SKM-1 (cell line): ENCODE measurements around the gene GABRR3.

Source experiments
- DNase-seq: peaks from one replicate; lab custom pipeline; 2025; ENCODE audit not compliant: unreplicated experiment; lab: John Stamatoyannopoulos, UW

GABRR3 gene

GRCh38 chr3:97958796-97959195 lies 76.3 kb downstream of the GABRR3 start:
- DNase-seq: no peak

- DNase-seq: no peak
These were observed 76.7 kb downstream of the GABRR3 start for GRCh38 chr3:97958396-97958795.

GRCh38 chr3:97957617-97958311 lies 77.4 kb downstream of the GABRR3 start:
- no peak for DNase-seq

- DNase-seq: no peak
These were observed 79.1 kb downstream of the GABRR3 start for GRCh38 chr3:97956051-97956450.

GRCh38 chr3:97954228-97954827 lies 80.8 kb downstream of the GABRR3 start:
- DNase-seq: no peak

- no peak for DNase-seq
These were observed 82.2 kb downstream of the GABRR3 start for GRCh38 chr3:97952872-97953271.

- DNase-seq: no peak
These were observed 82.8 kb downstream of the GABRR3 start for GRCh38 chr3:97952280-97952679.

- no peak for DNase-seq
These were observed 84.8 kb downstream of the GABRR3 start for GRCh38 chr3:97950360-97950759.

GRCh38 chr3:97949743-97950142 lies 85.4 kb downstream of the GABRR3 start:
- no peak for DNase-seq

- no peak for DNase-seq
These were observed 86.0 kb downstream of the GABRR3 start for GRCh38 chr3:97949110-97949485.

GRCh38 chr3:97948351-97949109 lies 86.6 kb downstream of the GABRR3 start:
- no peak for DNase-seq

- DNase-seq: no peak
These were observed 92.1 kb downstream of the GABRR3 start for GRCh38 chr3:97942801-97943546.

GRCh38 chr3:97940034-97940433 lies 95.1 kb downstream of the GABRR3 start:
- DNase-seq: no peak

GRCh38 chr3:97939401-97939800 lies 95.7 kb downstream of the GABRR3 start:
- no peak for DNase-seq

GRCh38 chr3:97938444-97938843 lies 96.7 kb downstream of the GABRR3 start:
- no peak for DNase-seq

GRCh38 chr3:97937205-97937604 lies 97.9 kb downstream of the GABRR3 start:
- no peak for DNase-seq

- no peak for DNase-seq
These were observed 99.3 kb downstream of the GABRR3 start for GRCh38 chr3:97935842-97936241.
